Smooth muscle cell (in vitro differentiated cells): Measurements from ENCODE around the gene ATP13A4. TPM values are rescaled to one million over a fixed set of nuclear protein-coding genes. Genes with fewer than 3 reads are reported as not detected.

Experiments
- DNase-seq: peaks from one replicate; lab custom pipeline; 2025; ENCODE audit not compliant: unreplicated experiment; lab: John Stamatoyannopoulos, UW
- H2AFZ ChIP-seq: fragments of 200-600 bp; sonication (generic); 2 replicates; pipeline ENCODE4 v1.6.0; 2016; ENCODE audit warnings: antibody characterized with exemption, low read depth, mild to moderate bottlenecking
- H3F3A ChIP-seq: fragments of 200-600 bp; sonication (generic); 2 replicates; pipeline ENCODE4 v1.6.0; 2017; ENCODE audit warnings: antibody characterized with exemption, low read depth
- H3K27ac ChIP-seq: fragments of 200-600 bp; sonication (generic); 2 replicates; pipeline ENCODE4 v1.5.1; 2016; ENCODE audit warnings: low read depth, mild to moderate bottlenecking
- H3K27me3 ChIP-seq: fragments of 200-600 bp; sonication (generic); 2 replicates; pipeline ENCODE4 v1.6.1; 2016; ENCODE audit warnings: low read depth, mild to moderate bottlenecking
- H3K36me3 ChIP-seq: fragments of 200-600 bp; sonication (generic); 2 replicates; pipeline ENCODE4 v1.5.1; 2016; ENCODE audit warnings: low read depth
- H3K4me1 ChIP-seq: fragments of 200-600 bp; sonication (generic); 2 replicates; pipeline ENCODE4 v1.5.1; 2016; ENCODE audit warnings: low read depth
- H3K4me2 ChIP-seq: fragments of 200-600 bp; sonication (generic); 2 replicates; pipeline ENCODE4 v1.6.0; 2016; ENCODE audit warnings: mild to moderate bottlenecking
- H3K4me3 ChIP-seq: fragments of 200-600 bp; sonication (generic); 2 replicates; pipeline ENCODE4 v1.5.1; 2016; ENCODE audit warnings: mild to moderate bottlenecking
- H3K79me2 ChIP-seq: fragments of 200-600 bp; sonication (generic); 2 replicates; pipeline ENCODE4 v1.6.0; 2016; ENCODE audit warnings: low read depth, mild to moderate bottlenecking
- H3K9ac ChIP-seq: fragments of 200-600 bp; sonication (generic); 2 replicates; pipeline ENCODE4 v1.6.0; 2016; ENCODE audit warnings: low read depth
- H3K9me3 ChIP-seq: fragments of 200-600 bp; sonication (generic); replicated peaks from 2 replicates; pipeline ENCODE4 v1.5.1; 2016; ENCODE audit warnings: low read depth
- H4K20me1 ChIP-seq: fragments of 200-600 bp; sonication (generic); 2 replicates; pipeline ENCODE4 v1.6.0; 2016; ENCODE audit warnings: low read depth
- WGBS: methylation state at CpG from one replicate; pipeline ENCODE4 v1.1.7; 2016; ENCODE audit warnings: low lambda C conversion rate; 5-methylcytosine and 5-hydroxymethylcytosine counted together
- polyA plus RNA-seq: library from polyadenylated mRNA; unstranded; fragments of >200 nt; fragmentation: Nextera tagmentation; extraction: Ambion mirVana; gene quantifications from 2 replicates; pipeline ENCODE4 v1.2.1, GENCODE V29; 2016
- total RNA-seq: library from RNA; depleted of rRNA; stranded (reverse); fragments of >200 nt; gene quantifications from 2 replicates; pipeline ENCODE4 v1.2.3, GENCODE V29; 2014
- TF ChIP-seq, protein P1 (sequence below): fragments of 200-600 bp; sonication (generic); IDR thresholded peaks from 2 replicates; pipeline ENCODE4 v1.5.1; 2017; ENCODE audit warnings: borderline replicate concordance, mild to moderate bottlenecking, antibody characterized with exemption; ENCODE audit not compliant: insufficient read depth, poor library complexity, severe bottlenecking

The ATP13A4 gene
- total and polyA plus RNA-seq, 2 experiments from 2014 or later = 0.27 to 0.50 TPM

GRCh38 chr3:193354423-193354822, 200.3 kb downstream of the ATP13A4 start:
- TF ChIP-seq, protein P1, sequence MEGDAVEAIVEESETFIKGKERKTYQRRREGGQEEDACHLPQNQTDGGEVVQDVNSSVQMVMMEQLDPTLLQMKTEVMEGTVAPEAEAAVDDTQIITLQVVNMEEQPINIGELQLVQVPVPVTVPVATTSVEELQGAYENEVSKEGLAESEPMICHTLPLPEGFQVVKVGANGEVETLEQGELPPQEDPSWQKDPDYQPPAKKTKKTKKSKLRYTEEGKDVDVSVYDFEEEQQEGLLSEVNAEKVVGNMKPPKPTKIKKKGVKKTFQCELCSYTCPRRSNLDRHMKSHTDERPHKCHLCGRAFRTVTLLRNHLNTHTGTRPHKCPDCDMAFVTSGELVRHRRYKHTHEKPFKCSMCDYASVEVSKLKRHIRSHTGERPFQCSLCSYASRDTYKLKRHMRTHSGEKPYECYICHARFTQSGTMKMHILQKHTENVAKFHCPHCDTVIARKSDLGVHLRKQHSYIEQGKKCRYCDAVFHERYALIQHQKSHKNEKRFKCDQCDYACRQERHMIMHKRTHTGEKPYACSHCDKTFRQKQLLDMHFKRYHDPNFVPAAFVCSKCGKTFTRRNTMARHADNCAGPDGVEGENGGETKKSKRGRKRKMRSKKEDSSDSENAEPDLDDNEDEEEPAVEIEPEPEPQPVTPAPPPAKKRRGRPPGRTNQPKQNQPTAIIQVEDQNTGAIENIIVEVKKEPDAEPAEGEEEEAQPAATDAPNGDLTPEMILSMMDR = no peak
- Histone ChIP-seq H3K27me3 (no peaks in the 10 kb centered on the region), H3K4me3 (no peak overlapping the region), H3K79me2 (no peaks in the 10 kb centered on the region), H3K36me3 (no peaks in the 10 kb centered on the region), H3K4me2 (no peak overlapping the region), H3F3A (no peaks in the 10 kb centered on the region), H3K9me3 (no peaks in the 10 kb centered on the region), H4K20me1 (no peaks in the 10 kb centered on the region), H3K4me1 (no peaks in the 10 kb centered on the region), H3K27ac (no peak overlapping the region), H2AFZ (no peak overlapping the region), H3K9ac (no peak overlapping the region)
- 63% methylated on average over 5 of the region's 5 CpGs for WGBS
- DNase-seq = no peak

Other genes starting within 250 kb of the ATP13A4 start
- not detected in 2 replicates for gene ATP13A5, start 176.1 kb downstream of the ATP13A4 start, total RNA-seq
- gene ATP13A5, start 176.1 kb downstream of the ATP13A4 start, polyA plus RNA-seq = not detected in 2 replicates
- gene OPA1, start 38.3 kb upstream of the ATP13A4 start, total RNA-seq = 56.0 and 103 TPM in 2 replicates
- 19.2 and 23.8 TPM in 2 replicates for gene OPA1, start 38.3 kb upstream of the ATP13A4 start, polyA plus RNA-seq